CD4-positive, alpha-beta memory T cell (primary cell): Measurements from ENCODE around the gene TRIM31. TPM values are rescaled to one million over a fixed set of nuclear protein-coding genes. Genes with fewer than 3 reads are reported as not detected.
A peak's percentile ranks its signal among the peaks of the same experiment; 100 is the strongest.

Experiments used
- CTCF ChIA-PET: fragments of 350-600 bp; sonication (Branson Sonifier 250); formaldehyde crosslinking; loops from one replicate; lab custom pipeline; 2021; ENCODE audit warnings: inconsistent platforms; ENCODE audit not compliant: partially characterized antibody; lab: Charles Lee
- POLR2A ChIA-PET: fragments of 350-600 bp; sonication (Branson Sonifier 250); formaldehyde crosslinking; loops from one replicate; lab custom pipeline; 2021; ENCODE audit not compliant: partially characterized antibody; lab: Charles Lee
- DNase-seq, 5 donors: peaks; one replicate each; pipeline versions ENCODE4 v3.0.0 to v3.0.0-alpha.2; 2020 to 2022; ENCODE audit warnings: mixed read lengths in 1 of 5
- H3K27ac ChIP-seq: one replicate; pipeline ENCODE4 v1.7.0; 2013; ENCODE audit warnings: low read depth, low read length
- H3K27me3 ChIP-seq: 2 replicates; pipeline ENCODE4 v1.7.0; 2013; ENCODE audit warnings: mild to moderate bottlenecking, low read length, moderate library complexity; ENCODE audit not compliant: insufficient read depth
- H3K36me3 ChIP-seq: 2 replicates; pipeline ENCODE4 v1.7.0; 2013; ENCODE audit warnings: mild to moderate bottlenecking, low read length, moderate library complexity; ENCODE audit not compliant: insufficient read depth
- H3K4me1 ChIP-seq: 2 replicates; pipeline ENCODE4 v1.7.0; 2013; ENCODE audit warnings: mild to moderate bottlenecking, low read length, moderate library complexity; ENCODE audit not compliant: insufficient read depth
- H3K4me3 ChIP-seq, 2 donors: one replicate each; pipeline ENCODE4 v1.7.0; 2013; ENCODE audit warnings: low read length in 2 of 2, mild to moderate bottlenecking in 1 of 2
- H3K9me3 ChIP-seq, 2 donors: one replicate each; pipeline ENCODE4 v1.7.0; 2013; ENCODE audit warnings: low read length in 2 of 2, control low read depth in 1 of 2; ENCODE audit not compliant: control insufficient read depth in 1 of 2
- H3K27ac Mint-ChIP-seq, 7 donors: one replicate each; pipeline ENCODE4 v1.8.0; 2020 to 2021; ENCODE audit warnings: mixed read lengths in 7 of 7, mild to moderate bottlenecking in 6 of 7, inconsistent platforms in 3 of 7, moderate library complexity in 3 of 7
- H3K27me3 Mint-ChIP-seq, 2 donors: one replicate each; pipeline ENCODE4 v1.8.0; 2020 to 2021; ENCODE audit warnings: mixed read lengths in 2 of 2
- H3K36me3 Mint-ChIP-seq, 2 donors: one replicate each; pipeline ENCODE4 v1.8.0; 2020 to 2021; ENCODE audit warnings: mixed read lengths in 2 of 2, inconsistent platforms in 1 of 2, mild to moderate bottlenecking in 1 of 2
- H3K4me1 Mint-ChIP-seq, 4 donors: one replicate each; pipeline ENCODE4 v1.8.0; 2020 to 2021; ENCODE audit warnings: mixed read lengths in 4 of 4, mild to moderate bottlenecking in 1 of 4
- H3K4me3 Mint-ChIP-seq, 8 donors: one replicate each; pipeline ENCODE4 v1.8.0; 2020 to 2021; ENCODE audit warnings: mixed read lengths in 8 of 8, mild to moderate bottlenecking in 7 of 8, moderate library complexity in 6 of 8, inconsistent platforms in 3 of 8
- H3K9me3 Mint-ChIP-seq, 8 donors: one replicate each; pipeline ENCODE4 v1.8.0; 2020 to 2021; ENCODE audit warnings: mixed read lengths in 8 of 8, mild to moderate bottlenecking in 5 of 8, inconsistent platforms in 3 of 8, moderate library complexity in 1 of 8
- intact Hi-C: fragments of 100-400 bp; cut with micrococcal nuclease; formaldehyde crosslinking; loops from one replicate; pipeline ENCODE4 v1.15.1; 2023
- polyA plus RNA-seq, 2 donors: library from polyadenylated mRNA; unstranded; fragments of 300-500 nt; fragmentation: Illumina TruSeq; gene quantifications; one replicate each; pipeline ENCODE4 v1.2.3, GENCODE V29; 2021
- total RNA-seq, 2 experiments: library from RNA; stranded (reverse); gene quantifications; one replicate each; pipeline ENCODE4 v1.2.3, GENCODE V29; 2021

TRIM31 gene
- total RNA-seq: under 1 TPM in 1 of 2 experiments, not detected in 1; 0.20 TPM
- under 1 TPM; 0.11 to 0.21 TPM for polyA plus RNA-seq

- ChIA-PET CTCF (interaction anchor here (2.4 kb wide), 1 partner anchor 10 kb away, joined by 10 read pairs; no protein-coding TSS in a partner anchor), POLR2A (no interaction called here)
- Mint-ChIP-seq H3K4me3 (no peak within 1 kb of the TSS), H3K27me3 (peaks cover 30 to 39% of the 10 kb centered on the region in 2 donors), H3K36me3 (no peaks in the 10 kb centered on the region), H3K27ac (no peak within 1 kb of the TSS), H3K4me1 (peaks cover 0 to 6% (median 3%) of the 10 kb centered on the region in 4 donors), H3K9me3 (no peaks in the 10 kb centered on the region)
- peaks cover 7% of the 10 kb centered on the region for H3K27me3 ChIP-seq
- no peaks in the 10 kb centered on the region for H3K9me3 ChIP-seq
- no peak within 1 kb of the TSS for H3K4me3 ChIP-seq
- H3K4me1 ChIP-seq: no peaks in the 10 kb centered on the region
- intact Hi-C loops: no loop called here
- H3K36me3 ChIP-seq: no peaks in the 10 kb centered on the region
- no peak for DNase-seq
- H3K27ac ChIP-seq: no peak within 1 kb of the TSS
Observed at GRCh38 chr6:30113003-30113759, at the start of gene TRIM31. TSS of gene TRIM31 (minus strand) at chr6:30113090. CDS start at chr6:30112805, 285 bp downstream.

DNA sequence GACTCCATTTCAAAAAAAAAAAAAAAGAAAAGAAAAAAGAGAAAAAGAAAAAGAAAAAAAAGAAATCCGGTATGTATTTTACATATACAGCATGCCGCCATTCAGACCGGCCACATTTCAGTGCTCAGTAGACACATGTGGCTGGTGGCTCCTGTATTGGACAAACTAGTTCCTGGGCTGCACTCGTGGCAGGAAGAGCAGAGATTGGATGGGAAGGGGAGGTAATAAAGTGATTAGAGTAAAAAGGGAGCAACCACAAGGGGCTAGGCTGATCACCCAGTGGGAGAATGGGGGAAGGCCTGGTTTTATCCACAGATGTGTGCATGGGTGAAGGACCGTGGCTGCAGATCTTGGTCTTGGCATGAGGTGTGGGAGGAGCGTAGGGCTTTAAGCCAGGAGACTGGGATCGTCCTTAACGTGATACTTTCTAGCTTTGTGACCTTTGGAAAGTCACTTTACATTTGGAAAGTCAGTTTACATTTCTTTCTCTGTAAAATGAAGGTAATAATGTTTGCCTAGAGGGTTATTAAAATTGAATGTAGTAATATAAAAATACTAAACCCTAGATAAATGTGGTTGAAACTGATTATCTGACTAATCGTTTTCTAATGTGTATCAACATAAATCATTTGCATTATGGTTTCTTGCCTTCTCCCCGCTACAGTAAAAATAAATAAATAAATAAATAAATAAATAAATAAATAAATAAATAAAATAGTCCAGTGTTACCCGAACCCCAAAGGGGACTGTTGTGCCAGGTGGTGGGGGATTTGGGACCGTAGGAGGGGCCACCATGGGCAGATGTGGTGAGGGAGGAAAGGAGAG is 49.6 kb upstream of the TRIM31 start:
- no peak overlapping the region for H3K4me3 ChIP-seq
- POLR2A ChIA-PET: no interaction called here
- Mint-ChIP-seq H3K9me3 (no peaks in the 10 kb centered on the region), H3K4me1 (peaks cover 8 to 16% (median 14%) of the 10 kb centered on the region in 4 donors), H3K36me3 (no peaks in the 10 kb centered on the region), H3K27me3 (peaks cover 2 to 16% of the 10 kb centered on the region in 2 donors), H3K4me3 (peak overlapping the region in 2 of 8 donors; percentile 1 to 41), H3K27ac (peak overlapping the region in 1 of 7 donors; percentile 67)
- no peak for DNase-seq
- CTCF ChIA-PET: no interaction called here
- H3K9me3 ChIP-seq: no peaks in the 10 kb centered on the region
- H3K4me1 ChIP-seq: peaks cover 11% of the 10 kb centered on the region
- intact Hi-C loops: no loop called here
- no peaks in the 10 kb centered on the region for H3K36me3 ChIP-seq
- H3K27me3 ChIP-seq: no peaks in the 10 kb centered on the region
- H3K27ac ChIP-seq: no peak overlapping the region

DNA sequence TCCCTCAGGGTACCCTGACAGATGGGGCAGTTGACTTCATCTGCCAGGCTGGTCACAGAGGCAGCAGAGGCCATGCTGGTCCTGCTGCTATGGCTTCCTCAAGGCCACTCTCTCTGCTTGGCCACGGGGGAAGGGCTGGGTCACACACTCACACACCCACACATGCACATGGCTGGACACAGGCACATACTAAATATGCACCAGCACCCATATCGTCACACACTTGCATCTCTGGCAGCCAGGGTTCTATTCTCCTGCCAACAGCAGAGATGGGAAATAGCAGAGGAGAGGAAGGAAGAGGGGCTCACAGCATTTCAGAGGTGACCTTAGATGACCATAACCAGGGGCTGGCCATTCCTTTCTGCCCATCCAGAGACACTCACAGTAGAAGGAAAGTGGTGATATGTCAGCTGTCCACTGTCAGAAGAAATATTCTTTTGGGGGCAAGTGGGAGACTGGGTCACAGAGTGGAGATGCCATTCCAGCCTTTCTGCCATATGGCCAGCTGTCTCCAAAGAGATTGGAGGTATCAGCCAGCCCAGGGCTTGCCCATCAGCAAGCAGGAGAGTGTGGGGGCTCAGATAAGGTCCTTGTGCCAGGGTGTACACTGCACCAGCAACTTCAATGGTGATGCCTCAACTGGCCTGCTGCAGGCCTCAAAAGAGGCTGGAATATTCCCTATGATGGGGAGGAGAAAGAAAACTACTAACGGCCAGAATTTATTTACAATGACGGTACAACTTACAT is 48.1 kb upstream of the TRIM31 start, which contains the start of gene TRIM10:
Gene TRIM10, minus strand, starts transcription at position 427 of the 747 bp plus-strand sequence. Its CDS starts 353 bp downstream, at position 74.
- Mint-ChIP-seq H3K27ac (no peak within 1 kb of the TSS), H3K9me3 (no peaks in the 10 kb centered on the region), H3K4me1 (peaks cover 6 to 10% (median 7%) of the 10 kb centered on the region in 4 donors), H3K4me3 (no peak within 1 kb of the TSS), H3K36me3 (no peaks in the 10 kb centered on the region), H3K27me3 (peaks cover 8 to 21% of the 10 kb centered on the region in 2 donors)
- no peaks in the 10 kb centered on the region for H3K27me3 ChIP-seq
- H3K4me3 ChIP-seq: no peak within 1 kb of the TSS
- H3K4me1 ChIP-seq: peaks cover 5% of the 10 kb centered on the region
- POLR2A ChIA-PET: no interaction called here
- H3K36me3 ChIP-seq: no peaks in the 10 kb centered on the region
- DNase-seq: no peak
- H3K27ac ChIP-seq: no peak within 1 kb of the TSS
- CTCF ChIA-PET: no interaction called here
- no peaks in the 10 kb centered on the region for H3K9me3 ChIP-seq
- intact Hi-C loops: no loop called here

DNA sequence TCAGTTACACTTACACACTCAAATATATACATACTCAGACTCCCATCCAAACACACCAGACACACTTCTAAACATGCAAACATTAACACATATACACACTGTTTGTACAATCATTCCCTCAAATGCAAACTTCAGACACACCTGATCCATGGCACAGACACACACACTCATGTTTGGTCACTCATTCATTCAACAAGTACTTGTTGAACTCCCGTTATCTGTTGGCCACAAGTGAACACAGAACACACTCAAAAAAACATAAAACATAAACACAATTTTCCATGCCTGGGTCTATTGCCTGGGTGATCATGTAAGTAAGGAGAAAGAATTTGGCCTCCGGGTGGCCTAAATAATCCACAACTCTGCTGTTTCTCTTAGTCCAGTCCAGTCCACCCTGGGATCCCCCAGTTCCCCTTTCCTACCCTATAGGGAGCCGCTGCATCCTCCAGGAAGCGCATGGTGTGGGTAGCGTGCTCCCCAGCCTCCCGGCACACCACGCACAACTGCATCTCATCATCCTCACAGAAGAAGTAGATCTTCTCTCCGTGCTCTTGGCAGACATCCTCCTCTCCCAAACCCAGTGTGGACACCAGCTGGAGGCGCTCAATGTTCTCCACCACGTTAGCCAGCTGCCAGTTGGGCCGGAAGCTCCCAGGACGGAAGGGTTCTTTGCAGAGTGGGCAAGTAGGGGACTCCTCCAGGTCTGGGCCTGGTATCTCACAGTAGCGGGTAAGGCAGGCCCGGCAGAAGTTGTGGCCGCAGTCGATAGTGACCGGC is 47.3 kb upstream of the TRIM31 start:
- Histone ChIP-seq H3K27ac (no peak overlapping the region), H3K4me3 (no peak overlapping the region), H3K9me3 (no peaks in the 10 kb centered on the region), H3K4me1 (peaks cover 5% of the 10 kb centered on the region), H3K27me3 (no peaks in the 10 kb centered on the region), H3K36me3 (no peaks in the 10 kb centered on the region)
- ChIA-PET POLR2A (no interaction called here), CTCF (no interaction called here)
- no peak for DNase-seq
- peaks cover 6 to 10% (median 7%) of the 10 kb centered on the region in 4 donors for H3K4me1 Mint-ChIP-seq
- no peaks in the 10 kb centered on the region for H3K36me3 Mint-ChIP-seq
- H3K27ac Mint-ChIP-seq: no peak overlapping the region
- peaks cover 11 to 29% of the 10 kb centered on the region in 2 donors for H3K27me3 Mint-ChIP-seq
- H3K9me3 Mint-ChIP-seq: no peaks in the 10 kb centered on the region
- intact Hi-C loops: no loop called here
- no peak overlapping the region for H3K4me3 Mint-ChIP-seq

- no peaks in the 10 kb centered on the region for H3K9me3 ChIP-seq
- H3K27ac ChIP-seq: no peak overlapping the region
- no peak overlapping the region for H3K4me3 Mint-ChIP-seq
- DNase-seq: no peak
- H3K27ac Mint-ChIP-seq: no peak overlapping the region
- no peaks in the 10 kb centered on the region for H3K36me3 ChIP-seq
- H3K4me1 Mint-ChIP-seq: peaks cover 6 to 10% (median 7%) of the 10 kb centered on the region in 4 donors
- peaks cover 17 to 43% of the 10 kb centered on the region in 2 donors for H3K27me3 Mint-ChIP-seq
- CTCF ChIA-PET: no interaction called here
- H3K9me3 Mint-ChIP-seq: no peaks in the 10 kb centered on the region
- no peak overlapping the region for H3K4me3 ChIP-seq
- peaks cover 5% of the 10 kb centered on the region for H3K4me1 ChIP-seq
- no peaks in the 10 kb centered on the region for H3K27me3 ChIP-seq
- POLR2A ChIA-PET: no interaction called here
- no peaks in the 10 kb centered on the region for H3K36me3 Mint-ChIP-seq
- intact Hi-C loops: no loop called here
Observed at GRCh38 chr6:30158475-30159040, 45.7 kb upstream of the TRIM31 start.

DNA sequence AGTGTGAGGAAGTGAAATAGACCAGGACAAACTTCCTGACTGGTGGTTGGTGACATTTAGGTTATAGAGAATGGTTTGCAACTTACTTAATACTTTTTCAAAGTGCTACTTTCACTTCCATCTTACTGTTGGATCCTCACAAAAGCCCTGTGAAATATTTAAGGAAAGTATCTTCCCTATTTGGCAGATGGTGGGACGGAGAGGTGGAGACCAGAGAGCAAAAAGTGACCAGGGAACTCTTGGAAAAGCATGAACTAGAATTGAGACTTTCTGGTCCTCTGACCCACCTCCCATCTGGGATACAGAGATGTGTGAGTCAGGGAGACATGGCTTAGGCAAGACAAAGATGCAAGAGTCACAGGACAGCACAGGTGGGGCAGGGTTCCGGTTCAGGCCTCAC is 45.1 kb upstream of the TRIM31 start:
- peaks cover under 1 to 7% (median 5%) of the 10 kb centered on the region in 4 donors for H3K4me1 Mint-ChIP-seq
- POLR2A ChIA-PET: no interaction called here

More for the DNA sequence above, 45.1 kb upstream of the TRIM31 start:
- Mint-ChIP-seq H3K36me3 (no peaks in the 10 kb centered on the region), H3K27me3 (peaks cover 17 to 48% of the 10 kb centered on the region in 2 donors), H3K9me3 (no peaks in the 10 kb centered on the region), H3K4me3 (no peak overlapping the region), H3K27ac (no peak overlapping the region)
- no peaks in the 10 kb centered on the region for H3K36me3 ChIP-seq
- peaks cover 1% of the 10 kb centered on the region for H3K4me1 ChIP-seq
- H3K9me3 ChIP-seq: no peaks in the 10 kb centered on the region
- CTCF ChIA-PET: no interaction called here
- H3K27ac ChIP-seq: no peak overlapping the region
- no peaks in the 10 kb centered on the region for H3K27me3 ChIP-seq
- intact Hi-C loops: no loop called here
- DNase-seq: no peak
- no peak overlapping the region for H3K4me3 ChIP-seq
